HFFc6 (cell line): ENCODE data around the gene TIGAR. TPM values are rescaled to one million over a fixed set of nuclear protein-coding genes. Genes with fewer than 3 reads are reported as not detected.

Experiments used
- DNase-seq: peaks from one replicate; pipeline ENCODE4 v3.0.0-alpha.2; 2018
- H3K27ac Mint-ChIP-seq: 2 replicates; pipeline ENCODE4 v1.8.0; 2020; ENCODE audit warnings: mild to moderate bottlenecking, mixed read lengths
- H3K27me3 Mint-ChIP-seq: 2 replicates; pipeline ENCODE4 v1.8.0; 2021; ENCODE audit warnings: mild to moderate bottlenecking, moderate library complexity, mixed read lengths; ENCODE audit not compliant: insufficient read depth
- H3K36me3 Mint-ChIP-seq: 2 replicates; pipeline ENCODE4 v1.8.0; 2021; ENCODE audit warnings: low read depth, mixed read lengths
- H3K4me1 Mint-ChIP-seq: 2 replicates; pipeline ENCODE4 v1.8.0; 2020; ENCODE audit warnings: low read depth, mixed read lengths
- H3K4me3 Mint-ChIP-seq: 2 replicates; pipeline ENCODE4 v1.8.0; 2020; ENCODE audit warnings: mild to moderate bottlenecking, moderate library complexity, mixed read lengths
- H3K9me3 Mint-ChIP-seq: 2 replicates; pipeline ENCODE4 v1.8.0; 2020; ENCODE audit warnings: mild to moderate bottlenecking, mixed read lengths
- CTCF ChIP-seq: fragments of 200-600 bp; sonication (generic); IDR thresholded peaks from 2 replicates; pipeline ENCODE4 v1.5.0; 2021; ENCODE audit warnings: antibody characterized with exemption, mild to moderate bottlenecking
- total RNA-seq, 6 experiments: library from RNA; stranded (reverse); fragmentation: NEBNext Ultra II Directional; extraction: Animal tissue kit (Norgen Biotek cat#: 25700); gene quantifications; 2 replicates in 1 of 6; 3 replicates in 5 of 6; pipeline ENCODE4 v1.2.3, GENCODE V29; 2021

Gene TIGAR
- total RNA-seq, 6 experiments from 2014 or later = 29.9 to 51.8 (median 41.8) TPM

- no peak overlapping the region for H3K27ac Mint-ChIP-seq
- peaks cover 38% of the 10 kb centered on the region for H3K27me3 Mint-ChIP-seq
- H3K4me3 Mint-ChIP-seq = no peak overlapping the region
- no peak for DNase-seq
- TF ChIP-seq CTCF = no peak
- H3K4me1 Mint-ChIP-seq = peaks cover 18% of the 10 kb centered on the region
- no peaks in the 10 kb centered on the region for H3K36me3 Mint-ChIP-seq
- H3K9me3 Mint-ChIP-seq = no peaks in the 10 kb centered on the region
These were observed 39.8 kb upstream of the TIGAR start for GRCh38 chr12:4281173-4281654.

DNA sequence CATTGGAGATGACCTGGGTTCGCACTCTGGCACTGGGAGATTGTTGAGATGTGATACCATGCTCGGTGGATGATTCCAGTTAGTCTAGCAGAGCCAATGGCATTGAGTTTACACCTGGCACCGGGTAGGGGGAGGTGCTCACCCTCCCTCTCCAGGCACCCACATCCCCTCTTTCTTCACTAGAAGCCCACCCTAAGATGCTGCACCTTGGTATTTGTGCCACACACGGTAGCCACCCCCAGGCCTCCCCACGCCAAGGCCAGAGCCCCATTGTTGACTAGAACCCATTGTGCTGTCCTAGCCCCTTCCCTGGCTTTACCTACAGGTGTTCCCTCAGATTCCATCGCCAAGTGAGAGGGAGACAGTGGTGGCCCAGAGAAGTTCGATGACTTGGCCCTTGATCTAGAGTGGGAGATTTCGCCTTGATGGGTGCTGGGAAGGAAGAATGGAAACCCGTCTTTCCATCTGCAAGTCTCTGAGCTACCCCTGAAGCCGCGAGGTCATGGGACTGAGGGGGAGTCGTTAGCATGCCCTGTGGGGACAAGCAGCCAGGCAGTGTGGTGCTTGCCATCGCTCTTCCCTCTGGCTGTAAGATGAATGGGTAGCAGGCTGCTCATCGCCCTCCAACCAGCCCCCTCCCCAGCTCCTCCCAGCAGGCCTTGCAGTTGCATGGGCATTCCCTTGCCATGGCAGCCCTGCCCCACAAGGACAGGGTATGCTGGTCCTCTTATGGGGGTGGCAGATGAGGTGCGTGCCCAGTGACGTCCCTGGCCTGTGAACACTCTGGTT, 38.7 kb upstream of the TIGAR start:
- no peak overlapping the region for H3K4me3 Mint-ChIP-seq
- H3K27me3 Mint-ChIP-seq = peaks cover 40% of the 10 kb centered on the region
- no peaks in the 10 kb centered on the region for H3K9me3 Mint-ChIP-seq
- no peak for TF ChIP-seq CTCF
- H3K27ac Mint-ChIP-seq = no peak overlapping the region
- peaks cover 11% of the 10 kb centered on the region for H3K4me1 Mint-ChIP-seq
- H3K36me3 Mint-ChIP-seq = no peaks in the 10 kb centered on the region
- no peak for DNase-seq

GRCh38 chr12:4282892-4283511, 38.0 kb upstream of the TIGAR start:
- peaks cover 18% of the 10 kb centered on the region for H3K4me1 Mint-ChIP-seq
- TF ChIP-seq CTCF = peak; percentile 27
- H3K36me3 Mint-ChIP-seq = no peaks in the 10 kb centered on the region
- H3K27me3 Mint-ChIP-seq = peaks cover 40% of the 10 kb centered on the region
- H3K4me3 Mint-ChIP-seq = no peak overlapping the region
- H3K27ac Mint-ChIP-seq = no peak overlapping the region
- no peaks in the 10 kb centered on the region for H3K9me3 Mint-ChIP-seq
- no peak for DNase-seq

DNA sequence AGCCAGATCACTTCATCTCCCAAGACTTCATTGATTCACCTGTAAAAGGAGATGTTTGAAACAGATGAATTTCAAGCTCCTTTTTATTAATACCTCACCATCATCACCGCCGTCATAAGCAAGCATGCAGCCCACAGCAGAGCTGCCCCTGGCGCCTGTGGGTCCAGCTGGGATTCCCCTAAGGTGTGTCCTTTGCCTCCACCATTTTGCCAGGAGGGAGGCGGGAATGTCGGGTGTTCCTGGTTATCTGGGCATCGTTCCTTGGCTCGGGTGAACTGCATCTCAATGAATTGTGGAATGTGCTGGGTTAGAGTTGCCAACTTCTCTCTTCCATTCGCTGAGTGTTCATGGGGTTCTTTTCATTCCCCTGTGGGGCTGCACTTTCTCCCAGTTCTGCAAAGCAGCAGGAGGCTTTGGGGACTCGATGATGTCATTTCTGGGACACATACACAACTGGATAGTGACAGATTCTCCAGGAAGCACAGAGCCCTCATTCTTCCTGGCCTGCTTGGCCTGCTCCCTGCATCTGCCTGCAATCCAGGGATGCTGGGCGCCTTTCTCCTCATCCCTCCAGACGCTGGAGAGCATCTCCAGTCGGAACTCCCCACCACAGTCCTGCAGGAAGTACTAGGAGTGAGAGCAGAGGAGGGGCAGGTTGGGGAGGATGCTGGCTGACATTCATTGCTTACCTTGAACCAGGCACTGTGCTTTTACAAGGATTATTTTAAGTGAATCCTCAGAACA, 37.3 kb upstream of the TIGAR start:
- no peaks in the 10 kb centered on the region for H3K36me3 Mint-ChIP-seq
- H3K27me3 Mint-ChIP-seq = peaks cover 38% of the 10 kb centered on the region
- DNase-seq = no peak
- no peak overlapping the region for H3K4me3 Mint-ChIP-seq
- H3K4me1 Mint-ChIP-seq = peaks cover 25% of the 10 kb centered on the region
- TF ChIP-seq CTCF = no peak
- no peaks in the 10 kb centered on the region for H3K9me3 Mint-ChIP-seq
- no peak overlapping the region for H3K27ac Mint-ChIP-seq

- Mint-ChIP-seq H3K4me1 (peaks cover 28% of the 10 kb centered on the region), H3K4me3 (no peak overlapping the region), H3K27ac (no peak overlapping the region), H3K27me3 (peaks cover 36% of the 10 kb centered on the region), H3K36me3 (no peaks in the 10 kb centered on the region), H3K9me3 (no peaks in the 10 kb centered on the region)
- DNase-seq = no peak
- TF ChIP-seq CTCF = no peak
These were observed 36.7 kb upstream of the TIGAR start for GRCh38 chr12:4284306-4284705.
